GM23248 (cell line): Measurements from ENCODE around the gene SYNE2.

ENCODE experiments used
- EZH2 ChIP-seq: fragments of 200-600 bp; sonication (generic); IDR thresholded peaks from 2 replicates; pipeline ENCODE4 v1.6.1; 2018; ENCODE audit warnings: antibody characterized with exemption, mild to moderate bottlenecking; ENCODE audit not compliant: insufficient read depth, poor library complexity, severe bottlenecking
- EZH2phosphoT487 ChIP-seq: fragments of 200-600 bp; sonication (generic); IDR thresholded peaks from 2 replicates; pipeline ENCODE4 v1.6.1; 2018; ENCODE audit warnings: antibody characterized with exemption, moderate library complexity, mild to moderate bottlenecking, low read depth; ENCODE audit not compliant: insufficient read depth

DNA sequence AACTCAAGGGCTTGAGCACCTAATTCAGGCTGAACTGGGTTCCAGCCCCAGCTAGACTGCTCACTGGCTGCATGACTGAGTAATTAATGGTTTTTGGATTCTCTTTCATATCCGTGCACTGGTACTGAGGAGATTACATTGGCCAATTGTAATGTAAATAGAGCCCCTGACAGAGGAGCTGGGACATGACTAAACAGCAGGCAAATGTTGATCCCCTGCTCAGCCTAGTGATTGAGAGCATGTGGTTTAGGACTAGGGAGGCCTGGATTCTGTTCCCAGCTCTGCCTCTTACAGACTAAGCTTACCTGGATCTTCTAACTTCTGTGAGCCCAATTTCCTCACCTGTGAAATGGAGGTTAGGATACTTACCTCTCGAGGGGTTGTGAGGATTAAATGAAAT lies 237.1 kb downstream of the SYNE2 start:
- TF ChIP-seq EZH2phosphoT487, result no peak
- TF ChIP-seq EZH2, result no peak
